Skeletal muscle tissue (tissue), 4 donors: Measurements from ENCODE around the gene MRPL38. TPM values are rescaled to one million over a fixed set of nuclear protein-coding genes. Genes with fewer than 3 reads are reported as not detected.
"Not testable (repeated sequence)": the region's sequence is repeated elsewhere in the genome, so short reads cannot be mapped to it uniquely, and the experiment has no call there.

ENCODE experiments used
- H3K27ac ChIP-seq: one replicate; pipeline ENCODE4 v1.7.0; 2013; ENCODE audit warnings: mild to moderate bottlenecking, low read depth, low read length, inconsistent platforms
- H3K27me3 ChIP-seq, 3 donors: one replicate each; pipeline ENCODE4 v1.7.0; 2013; ENCODE audit warnings: low read length in 3 of 3; ENCODE audit not compliant: control insufficient read depth in 3 of 3, insufficient read depth in 3 of 3
- H3K36me3 ChIP-seq, 3 donors: one replicate each; pipeline ENCODE4 v1.7.0; 2013; ENCODE audit warnings: low read length in 3 of 3; ENCODE audit not compliant: control insufficient read depth in 3 of 3, insufficient read depth in 3 of 3
- H3K4me1 ChIP-seq, 3 donors: one replicate each; pipeline ENCODE4 v1.7.0; 2013; ENCODE audit warnings: low read length in 3 of 3, mild to moderate bottlenecking in 3 of 3; ENCODE audit not compliant: control insufficient read depth in 3 of 3, insufficient read depth in 3 of 3
- H3K4me3 ChIP-seq, 3 donors: one replicate each; pipeline ENCODE4 v1.7.0; 2013; ENCODE audit warnings: low read length in 3 of 3
- H3K9ac ChIP-seq, 3 donors: one replicate each; pipeline ENCODE4 v1.7.0; 2013; ENCODE audit warnings: low read length in 3 of 3, mild to moderate bottlenecking in 3 of 3, moderate library complexity in 2 of 3, low read depth in 1 of 3
- H3K9me3 ChIP-seq, 3 donors: one replicate each; pipeline ENCODE4 v1.7.0; 2013; ENCODE audit warnings: low read length in 3 of 3; ENCODE audit not compliant: control insufficient read depth in 3 of 3
- total RNA-seq: library from RNA; depleted of rRNA; stranded (reverse); fragments of >200 nt; gene quantifications from one replicate; pipeline ENCODE4 v1.2.3, GENCODE V29; 2014
- donor health status: Osteomylitis.

The MRPL38 gene
- total RNA-seq, 1 donor from 2014 or later = 32.9 TPM

DNA sequence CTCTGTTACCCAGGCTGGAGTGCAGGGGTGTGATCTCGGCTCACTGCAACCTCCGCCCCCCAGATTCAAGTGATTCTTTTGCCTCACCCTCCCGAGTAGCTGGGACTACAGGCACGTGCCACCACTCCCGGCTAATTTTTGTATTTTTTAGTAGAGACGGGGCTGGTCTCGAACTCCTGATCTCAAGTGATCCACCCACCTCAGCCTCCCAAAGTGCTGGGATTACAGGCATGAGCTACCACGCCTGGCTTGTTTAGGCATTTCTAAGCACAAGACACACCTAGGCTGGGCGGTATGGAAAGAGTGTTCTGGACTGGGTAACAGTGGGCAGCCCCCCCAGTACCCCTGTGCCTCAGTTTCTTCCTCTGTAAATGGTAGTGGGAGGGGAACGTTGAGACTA, 34.5 kb downstream of the MRPL38 start:
- H3K36me3 ChIP-seq, H3K9me3 ChIP-seq, H3K27me3 ChIP-seq: not testable (repeated sequence)
- Histone ChIP-seq H3K4me1 (peaks cover 38 to 43% (median 42%) of the 10 kb centered on the region in 3 donors), H3K4me3 (peak overlapping the region in 1 of 3 donors; percentile 22), H3K27ac (peak overlapping the region; percentile 81), H3K9ac (peak overlapping the region in 2 of 3 donors; percentile 46 to 62)

DNA sequence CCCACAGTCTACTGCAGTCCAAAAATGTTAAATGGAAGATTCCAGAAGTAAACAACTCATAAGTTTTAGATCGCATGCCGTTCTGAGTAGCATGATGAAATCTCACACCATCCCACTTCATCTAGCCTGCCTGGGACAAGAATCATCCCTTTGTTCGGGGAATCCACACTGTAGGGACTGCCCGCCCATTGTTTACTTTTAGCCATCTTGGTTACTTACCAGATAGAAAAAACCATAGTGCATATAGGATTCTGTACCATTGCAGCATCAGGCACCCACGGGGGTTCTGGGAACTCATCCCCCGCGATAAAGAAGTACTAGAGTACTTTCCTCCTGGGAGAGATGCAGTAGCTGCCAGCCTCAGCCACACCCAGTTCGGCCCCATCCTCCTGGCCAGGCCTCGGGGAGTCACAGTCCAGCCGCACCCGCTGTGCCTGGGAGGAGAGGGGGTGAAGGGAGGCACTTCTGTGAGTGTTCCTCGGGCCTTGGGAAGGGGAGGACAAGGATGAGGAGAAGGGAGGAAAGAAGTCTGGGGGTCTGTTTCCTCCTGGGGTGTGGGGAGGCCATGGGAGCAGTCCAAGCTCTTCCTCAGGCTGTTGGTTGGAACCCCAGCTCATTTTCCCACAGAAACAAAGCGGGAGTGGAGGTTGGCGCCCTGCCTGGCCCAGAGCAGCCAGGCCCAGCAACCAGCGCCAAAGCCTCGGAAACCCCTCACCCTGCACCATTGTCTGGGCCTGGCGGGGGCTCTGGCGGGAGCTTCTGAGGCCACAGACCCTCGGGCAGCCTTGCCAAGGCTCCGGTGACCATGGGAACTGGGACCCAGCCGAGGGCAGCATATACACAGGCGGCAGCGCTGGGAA, 35.2 kb downstream of the MRPL38 start:
- Histone ChIP-seq H3K36me3 (peaks cover 0 to 6% (median 1%) of the 10 kb centered on the region in 3 donors), H3K27ac (peak overlapping the region; percentile 81), H3K9me3 (no peaks in the 10 kb centered on the region), H3K27me3 (no peaks in the 10 kb centered on the region), H3K4me3 (peak overlapping the region in 1 of 3 donors; percentile 22), H3K4me1 (peaks cover 39 to 41% (median 41%) of the 10 kb centered on the region in 3 donors), H3K9ac (peak overlapping the region; percentile 46 to 62 (median 51))

- H3K9me3 ChIP-seq, H3K4me3 ChIP-seq, H3K27ac ChIP-seq, H3K9ac ChIP-seq, H3K27me3 ChIP-seq, H3K36me3 ChIP-seq: not testable (repeated sequence)
- H3K4me1 ChIP-seq = peaks cover 33 to 39% (median 38%) of the 10 kb centered on the region in 3 donors
Observed at GRCh38 chr17:75868730-75869281, 35.9 kb downstream of the MRPL38 start.

DNA sequence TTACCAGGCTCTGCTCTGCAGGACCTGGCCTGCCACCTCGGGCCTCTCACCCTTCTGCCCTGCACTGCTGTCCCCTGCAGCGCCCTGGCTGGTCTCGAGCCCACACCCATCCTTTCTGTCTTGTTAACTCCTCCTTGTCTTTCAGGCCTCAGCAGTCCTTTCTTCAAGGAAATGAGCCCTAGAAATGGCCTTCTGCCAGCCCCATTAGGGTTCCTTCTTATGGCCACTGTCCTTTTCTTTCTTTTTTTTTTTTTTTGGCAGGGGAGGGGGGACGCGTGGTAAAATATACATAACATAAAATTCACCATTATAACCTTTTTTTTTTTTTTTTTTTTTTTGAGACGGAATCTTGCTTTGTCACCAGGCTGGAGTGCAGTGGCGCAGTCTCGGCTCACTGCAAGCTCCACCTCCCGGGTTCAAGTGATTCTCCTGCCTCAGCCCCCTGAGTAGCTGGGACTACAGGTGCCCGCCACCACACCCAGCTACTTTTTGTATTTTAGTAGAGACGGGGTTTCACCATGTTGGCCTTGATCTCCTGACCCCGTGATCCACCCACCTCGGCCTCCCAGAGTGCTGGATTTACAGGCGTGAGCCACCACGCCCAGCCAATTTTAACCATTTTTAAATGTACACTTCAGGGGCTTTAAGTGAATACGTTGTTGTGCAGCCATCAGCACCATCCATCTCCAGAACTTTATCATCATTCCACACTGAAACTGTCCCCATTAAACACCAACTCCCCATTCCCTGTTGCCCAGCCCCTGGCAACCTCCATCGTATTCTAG, 39.1 kb downstream of the MRPL38 start:
- not testable (repeated sequence) for H3K4me3 ChIP-seq, H3K36me3 ChIP-seq, H3K27me3 ChIP-seq, H3K9me3 ChIP-seq, H3K27ac ChIP-seq, H3K9ac ChIP-seq
- peaks cover 15 to 21% (median 19%) of the 10 kb centered on the region in 3 donors for H3K4me1 ChIP-seq

DNA sequence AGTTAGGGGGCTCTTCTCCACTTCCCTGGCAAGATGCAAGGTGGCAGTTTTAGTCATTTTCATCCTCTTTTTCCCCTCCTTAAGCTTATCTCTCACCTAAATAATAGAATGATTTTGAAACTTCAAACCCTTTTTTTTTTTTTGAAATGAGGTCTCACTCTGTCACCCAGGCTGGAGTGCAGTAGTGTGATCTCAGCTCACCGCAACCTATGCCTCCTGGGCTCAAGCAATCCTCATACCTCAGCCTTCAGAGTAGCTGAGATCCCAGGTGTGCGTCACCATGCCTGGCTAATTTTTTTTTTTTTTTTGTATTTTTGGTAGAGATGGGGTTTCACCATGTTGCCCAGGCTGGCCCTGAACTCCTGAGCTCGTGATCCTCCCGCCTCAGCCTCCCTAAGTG, 39.8 kb downstream of the MRPL38 start:
- not testable (repeated sequence) for H3K9me3 ChIP-seq, H3K4me3 ChIP-seq, H3K36me3 ChIP-seq, H3K27me3 ChIP-seq
- Histone ChIP-seq H3K27ac (peak overlapping the region; percentile 50), H3K9ac (peak overlapping the region in 1 of 3 donors; percentile 41), H3K4me1 (peaks cover 9 to 17% (median 16%) of the 10 kb centered on the region in 3 donors)

DNA sequence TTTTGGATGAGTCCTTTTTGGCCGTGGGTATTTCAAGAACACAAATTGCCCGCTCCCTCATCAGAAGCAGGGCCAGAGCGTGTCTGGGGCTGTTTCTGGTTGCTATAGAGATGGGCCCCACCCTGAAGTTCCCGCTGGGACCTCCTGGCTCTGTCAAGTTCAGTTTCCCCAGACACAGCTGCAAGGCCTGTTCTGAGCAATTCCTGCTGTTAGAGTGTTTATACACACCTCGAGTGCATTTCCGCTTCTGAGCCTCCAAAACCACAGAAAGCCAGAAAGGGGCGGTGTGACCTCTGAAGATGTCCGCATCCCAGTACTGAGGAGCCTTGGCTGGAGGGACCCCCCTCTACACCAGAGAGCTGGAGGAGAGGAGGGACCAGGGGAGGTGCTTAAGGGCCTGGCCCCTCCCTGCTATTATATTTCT, 40.2 kb downstream of the MRPL38 start:
- H3K27me3 ChIP-seq = no peaks in the 10 kb centered on the region
- H3K27ac ChIP-seq = peak overlapping the region; percentile 50
- peaks cover 8 to 12% (median 12%) of the 10 kb centered on the region in 3 donors for H3K4me1 ChIP-seq
- no peaks in the 10 kb centered on the region for H3K36me3 ChIP-seq
- H3K9me3 ChIP-seq = no peaks in the 10 kb centered on the region
- no peak overlapping the region for H3K4me3 ChIP-seq
- peak overlapping the region in 1 of 3 donors; percentile 41 for H3K9ac ChIP-seq

GRCh38 chr17:75861927-75862317, 42.8 kb downstream of the MRPL38 start:
- H3K9ac ChIP-seq = no peak overlapping the region

DNA sequence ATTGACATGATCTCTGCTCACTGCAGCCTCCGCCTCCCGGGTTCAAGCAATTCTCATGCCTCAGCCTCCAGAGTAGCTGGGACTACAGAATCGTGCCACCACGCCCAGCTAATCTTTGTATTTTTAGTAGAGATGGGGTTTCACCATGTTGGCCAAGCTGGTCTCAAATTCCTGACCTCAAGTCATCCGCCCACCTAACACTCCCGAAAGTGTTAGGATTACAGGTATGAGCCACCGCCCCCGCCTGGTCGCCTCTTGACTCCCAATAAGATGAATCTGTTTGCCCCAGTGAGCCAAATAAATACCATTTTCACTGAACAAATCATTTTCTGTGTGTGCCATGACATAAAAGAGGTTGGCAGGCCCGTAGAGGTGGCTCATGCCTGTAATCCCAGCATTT, 45.3 kb downstream of the MRPL38 start:
- H3K9ac ChIP-seq, H3K4me3 ChIP-seq, H3K27me3 ChIP-seq, H3K9me3 ChIP-seq, H3K27ac ChIP-seq, H3K36me3 ChIP-seq: not testable (repeated sequence)
- H3K4me1 ChIP-seq = peaks cover 13 to 16% (median 14%) of the 10 kb centered on the region in 3 donors

More at GRCh38 chr17:75861927-75862317, 42.8 kb downstream of the MRPL38 start:
- Histone ChIP-seq H3K4me1 (peaks cover 10 to 11% (median 10%) of the 10 kb centered on the region in 3 donors), H3K4me3 (no peak overlapping the region), H3K27ac (no peak overlapping the region), H3K36me3 (no peaks in the 10 kb centered on the region), H3K9me3 (no peaks in the 10 kb centered on the region), H3K27me3 (no peaks in the 10 kb centered on the region)

- Histone ChIP-seq H3K27ac (peak overlapping the region; percentile 98), H3K9me3 (no peaks in the 10 kb centered on the region), H3K27me3 (no peaks in the 10 kb centered on the region), H3K36me3 (peaks cover 3 to 4% (median 3%) of the 10 kb centered on the region in 3 donors), H3K4me1 (peaks cover 29 to 35% (median 29%) of the 10 kb centered on the region in 3 donors), H3K9ac (peak overlapping the region; percentile 96 to 99 (median 97)), H3K4me3 (peak overlapping the region; percentile 77 to 93 (median 88))
Observed at GRCh38 chr17:75856062-75856756, 48.5 kb downstream of the MRPL38 start.
